HepG2 (cell line): ENCODE results near the gene KLHL36.

Source experiments
- BHLHE40 ChIP-seq: IDR thresholded peaks from 2 replicates; pipeline ENCODE4 v1.6.1; 2011; ENCODE audit warnings: low read length, improper control_type of control experiment
- HBP1 ChIP-seq: IDR thresholded peaks from 2 replicates; pipeline ENCODE4 v1.6.1; 2016; ENCODE audit warnings: low read depth, control low read depth
- POLR2A ChIP-seq, 2 experiments: IDR thresholded peaks; 2 replicates each; pipeline ENCODE4 v1.6.1; 2011; ENCODE audit warnings: low read depth in 2 of 2, low read length in 2 of 2, mild to moderate bottlenecking in 1 of 2, moderate library complexity in 1 of 2; ENCODE audit not compliant: insufficient read depth in 1 of 2
- TF ChIP-seq, protein P1 (sequence below), 2 experiments: IDR thresholded peaks; 2 replicates each; pipeline ENCODE4 v1.6.1; 2011 to 2012; ENCODE audit warnings: low read length in 2 of 2, borderline replicate concordance in 1 of 2, low read depth in 1 of 2, mild to moderate bottlenecking in 1 of 2, moderate library complexity in 1 of 2
- TF ChIP-seq, protein P2 (sequence below): sonication (generic); formaldehyde crosslinking; IDR thresholded peaks from 2 replicates; pipeline ENCODE4 v1.4.0; 2020; ENCODE audit warnings: missing genetic modification reagents

- no peak for TF ChIP-seq POLR2A (IDR thresholded peaks at IDR 0.05; ENCODE audit: insufficient read depth in 1 of 2, low read depth in 2 of 2, low read length in 2 of 2)
- no peak for TF ChIP-seq BHLHE40
- TF ChIP-seq, protein P1, sequence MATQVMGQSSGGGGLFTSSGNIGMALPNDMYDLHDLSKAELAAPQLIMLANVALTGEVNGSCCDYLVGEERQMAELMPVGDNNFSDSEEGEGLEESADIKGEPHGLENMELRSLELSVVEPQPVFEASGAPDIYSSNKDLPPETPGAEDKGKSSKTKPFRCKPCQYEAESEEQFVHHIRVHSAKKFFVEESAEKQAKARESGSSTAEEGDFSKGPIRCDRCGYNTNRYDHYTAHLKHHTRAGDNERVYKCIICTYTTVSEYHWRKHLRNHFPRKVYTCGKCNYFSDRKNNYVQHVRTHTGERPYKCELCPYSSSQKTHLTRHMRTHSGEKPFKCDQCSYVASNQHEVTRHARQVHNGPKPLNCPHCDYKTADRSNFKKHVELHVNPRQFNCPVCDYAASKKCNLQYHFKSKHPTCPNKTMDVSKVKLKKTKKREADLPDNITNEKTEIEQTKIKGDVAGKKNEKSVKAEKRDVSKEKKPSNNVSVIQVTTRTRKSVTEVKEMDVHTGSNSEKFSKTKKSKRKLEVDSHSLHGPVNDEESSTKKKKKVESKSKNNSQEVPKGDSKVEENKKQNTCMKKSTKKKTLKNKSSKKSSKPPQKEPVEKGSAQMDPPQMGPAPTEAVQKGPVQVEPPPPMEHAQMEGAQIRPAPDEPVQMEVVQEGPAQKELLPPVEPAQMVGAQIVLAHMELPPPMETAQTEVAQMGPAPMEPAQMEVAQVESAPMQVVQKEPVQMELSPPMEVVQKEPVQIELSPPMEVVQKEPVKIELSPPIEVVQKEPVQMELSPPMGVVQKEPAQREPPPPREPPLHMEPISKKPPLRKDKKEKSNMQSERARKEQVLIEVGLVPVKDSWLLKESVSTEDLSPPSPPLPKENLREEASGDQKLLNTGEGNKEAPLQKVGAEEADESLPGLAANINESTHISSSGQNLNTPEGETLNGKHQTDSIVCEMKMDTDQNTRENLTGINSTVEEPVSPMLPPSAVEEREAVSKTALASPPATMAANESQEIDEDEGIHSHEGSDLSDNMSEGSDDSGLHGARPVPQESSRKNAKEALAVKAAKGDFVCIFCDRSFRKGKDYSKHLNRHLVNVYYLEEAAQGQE (IDR thresholded peaks at IDR 0.05; ENCODE audit: borderline replicate concordance in 1 of 2, low read depth in 1 of 2, low read length in 2 of 2), result no peak
- TF ChIP-seq, protein P2, sequence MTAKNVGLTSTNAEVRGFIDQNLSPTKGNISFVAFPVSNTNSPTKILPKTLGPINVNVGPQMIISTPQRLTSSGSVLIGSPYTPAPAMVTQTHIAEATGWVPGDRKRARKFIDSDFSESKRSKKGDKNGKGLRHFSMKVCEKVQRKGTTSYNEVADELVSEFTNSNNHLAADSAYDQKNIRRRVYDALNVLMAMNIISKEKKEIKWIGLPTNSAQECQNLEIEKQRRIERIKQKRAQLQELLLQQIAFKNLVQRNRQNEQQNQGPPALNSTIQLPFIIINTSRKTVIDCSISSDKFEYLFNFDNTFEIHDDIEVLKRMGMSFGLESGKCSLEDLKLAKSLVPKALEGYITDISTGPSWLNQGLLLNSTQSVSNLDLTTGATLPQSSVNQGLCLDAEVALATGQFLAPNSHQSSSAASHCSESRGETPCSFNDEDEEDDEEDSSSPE (CRISPR knock-in tag), result no peak
- TF ChIP-seq HBP1, result no peak
These were observed 35.6 kb upstream of the KLHL36 start for GRCh38 chr16:84612686-84613085.
